Stimulated activated CD4-positive, alpha-beta T cell treated with anti-CD3 and anti-CD28 coated beads, Interleukin-2, amount 100 ng/mL, for 48 hours (primary cell): ENCODE measurements around the gene RHOBTB1.

Experiments
- DNase-seq, 2 donors: peaks; one replicate each; pipeline ENCODE4 v3.0.0-alpha.2; 2020

Gene RHOBTB1

GRCh38 chr10:60903096-60903495, 40.9 kb downstream of the RHOBTB1 start:
- DNase-seq, result no peak

GRCh38 chr10:60901561-60902235, 42.3 kb downstream of the RHOBTB1 start:
- DNase-seq, result no peak

GRCh38 chr10:60899266-60899665, 44.7 kb downstream of the RHOBTB1 start:
- DNase-seq, result no peak

GRCh38 chr10:60898321-60898720, 45.7 kb downstream of the RHOBTB1 start:
- DNase-seq, result no peak

GRCh38 chr10:60896810-60897209, 47.2 kb downstream of the RHOBTB1 start:
- no peak for DNase-seq

GRCh38 chr10:60896033-60896432, 48.0 kb downstream of the RHOBTB1 start:
- no peak for DNase-seq

GRCh38 chr10:60894786-60895185, 49.2 kb downstream of the RHOBTB1 start:
- no peak for DNase-seq

- DNase-seq, result no peak
Observed at GRCh38 chr10:60893231-60893630, 50.8 kb downstream of the RHOBTB1 start.

GRCh38 chr10:60892571-60892970, 51.4 kb downstream of the RHOBTB1 start:
- DNase-seq, result no peak

- DNase-seq, result no peak
Observed at GRCh38 chr10:60890811-60891210, 53.2 kb downstream of the RHOBTB1 start.

GRCh38 chr10:60883187-60883586, 60.8 kb downstream of the RHOBTB1 start:
- DNase-seq, result no peak

- DNase-seq, result no peak
Observed at GRCh38 chr10:60878224-60878623, 65.8 kb downstream of the RHOBTB1 start.

- no peak for DNase-seq
Observed at GRCh38 chr10:60877777-60878120, 66.2 kb downstream of the RHOBTB1 start.

GRCh38 chr10:60877061-60877776, 66.8 kb downstream of the RHOBTB1 start:
- no peak for DNase-seq

- DNase-seq, result no peak
Observed at GRCh38 chr10:60873758-60874157, 70.2 kb downstream of the RHOBTB1 start.

- no peak for DNase-seq
Observed at GRCh38 chr10:60872451-60872850, 71.5 kb downstream of the RHOBTB1 start.

GRCh38 chr10:60871215-60871614, 72.8 kb downstream of the RHOBTB1 start:
- no peak for DNase-seq

GRCh38 chr10:60870803-60871202, 73.2 kb downstream of the RHOBTB1 start:
- DNase-seq, result no peak

- no peak for DNase-seq
Observed at GRCh38 chr10:60870416-60870728, 73.6 kb downstream of the RHOBTB1 start.

GRCh38 chr10:60869652-60870415, 74.2 kb downstream of the RHOBTB1 start:
- no peak for DNase-seq

GRCh38 chr10:60868946-60869345, 75.0 kb downstream of the RHOBTB1 start:
- no peak for DNase-seq

GRCh38 chr10:60865198-60865783, 78.7 kb downstream of the RHOBTB1 start:
- DNase-seq, result no peak

GRCh38 chr10:60863796-60864195, 80.2 kb downstream of the RHOBTB1 start:
- DNase-seq, result no peak

GRCh38 chr10:60862517-60862916, 81.5 kb downstream of the RHOBTB1 start:
- no peak for DNase-seq
